GM20000 (cell line): ENCODE data around the gene TBC1D4.
A peak's percentile ranks its signal among the peaks of the same experiment; 100 is the strongest.
"Not testable (repeated sequence)": the region's sequence is repeated elsewhere in the genome, so short reads cannot be mapped to it uniquely, and the experiment has no call there.

Source experiments
- DNase-seq: peaks from one replicate; pipeline ENCODE4 v3.0.0; 2012; ENCODE audit warnings: low spot score
- TF ChIP-seq, protein P1 (sequence below): IDR thresholded peaks from 2 replicates; pipeline ENCODE4 v1.5.1; 2012; ENCODE audit warnings: mild to moderate bottlenecking, control low read depth; ENCODE audit errors: extremely low read depth, missing control alignments

Gene TBC1D4

DNA sequence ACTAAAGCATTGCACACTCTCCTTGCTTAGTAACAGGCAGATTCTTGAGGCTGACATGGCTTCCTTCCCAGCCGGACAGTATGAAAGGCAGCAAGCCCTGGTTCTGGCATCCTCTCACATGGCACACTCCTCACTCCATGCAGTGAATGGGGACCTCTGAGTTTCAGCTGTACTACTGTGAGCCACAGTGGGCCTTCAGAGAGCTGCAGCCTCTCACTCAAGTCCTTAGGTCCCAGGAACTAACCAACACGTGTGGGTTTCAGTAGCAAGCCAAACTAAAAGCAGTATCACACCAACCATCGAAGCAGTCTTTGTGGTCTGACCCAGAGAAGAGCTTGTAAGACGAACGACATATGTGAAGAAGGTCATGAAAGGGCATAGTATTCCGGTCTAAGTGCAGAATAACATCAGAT, 128.2 kb downstream of the TBC1D4 start:
- TF ChIP-seq, protein P1, sequence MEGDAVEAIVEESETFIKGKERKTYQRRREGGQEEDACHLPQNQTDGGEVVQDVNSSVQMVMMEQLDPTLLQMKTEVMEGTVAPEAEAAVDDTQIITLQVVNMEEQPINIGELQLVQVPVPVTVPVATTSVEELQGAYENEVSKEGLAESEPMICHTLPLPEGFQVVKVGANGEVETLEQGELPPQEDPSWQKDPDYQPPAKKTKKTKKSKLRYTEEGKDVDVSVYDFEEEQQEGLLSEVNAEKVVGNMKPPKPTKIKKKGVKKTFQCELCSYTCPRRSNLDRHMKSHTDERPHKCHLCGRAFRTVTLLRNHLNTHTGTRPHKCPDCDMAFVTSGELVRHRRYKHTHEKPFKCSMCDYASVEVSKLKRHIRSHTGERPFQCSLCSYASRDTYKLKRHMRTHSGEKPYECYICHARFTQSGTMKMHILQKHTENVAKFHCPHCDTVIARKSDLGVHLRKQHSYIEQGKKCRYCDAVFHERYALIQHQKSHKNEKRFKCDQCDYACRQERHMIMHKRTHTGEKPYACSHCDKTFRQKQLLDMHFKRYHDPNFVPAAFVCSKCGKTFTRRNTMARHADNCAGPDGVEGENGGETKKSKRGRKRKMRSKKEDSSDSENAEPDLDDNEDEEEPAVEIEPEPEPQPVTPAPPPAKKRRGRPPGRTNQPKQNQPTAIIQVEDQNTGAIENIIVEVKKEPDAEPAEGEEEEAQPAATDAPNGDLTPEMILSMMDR: no peak
- DNase-seq: peak; percentile 26

DNA sequence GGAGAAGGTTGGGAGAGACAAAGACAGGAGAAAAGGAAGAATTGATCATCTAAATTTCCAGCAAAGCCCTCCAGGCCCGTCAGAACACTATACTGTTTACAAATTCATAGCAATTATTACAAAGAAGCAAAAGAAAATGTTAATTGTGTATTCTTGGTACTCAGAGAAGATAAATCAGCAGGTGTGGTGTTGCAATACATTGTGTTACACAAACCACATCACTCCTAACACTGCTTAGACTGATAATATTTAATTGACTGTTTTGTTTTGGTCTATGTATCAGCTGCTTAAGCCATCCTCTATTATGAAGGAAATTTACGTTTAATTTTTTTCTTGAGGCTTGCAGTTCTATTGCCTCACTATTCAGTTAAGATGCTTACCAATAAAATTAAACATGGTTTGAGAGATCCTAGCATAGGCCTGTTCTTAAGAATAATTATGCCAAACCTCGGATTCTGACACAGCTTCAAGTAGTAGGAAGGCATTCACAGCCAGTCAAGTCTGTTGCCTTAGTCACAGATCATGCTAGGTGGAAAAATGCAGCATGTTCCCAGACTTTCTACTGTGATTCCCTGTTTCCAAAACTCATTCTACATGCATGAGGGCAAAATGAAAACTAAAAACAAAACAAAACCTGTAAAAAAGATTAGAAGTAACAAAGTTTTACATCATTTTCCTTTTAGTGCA, 129.2 kb downstream of the TBC1D4 start:
- TF ChIP-seq, protein P1: no peak
- no peak for DNase-seq

DNA sequence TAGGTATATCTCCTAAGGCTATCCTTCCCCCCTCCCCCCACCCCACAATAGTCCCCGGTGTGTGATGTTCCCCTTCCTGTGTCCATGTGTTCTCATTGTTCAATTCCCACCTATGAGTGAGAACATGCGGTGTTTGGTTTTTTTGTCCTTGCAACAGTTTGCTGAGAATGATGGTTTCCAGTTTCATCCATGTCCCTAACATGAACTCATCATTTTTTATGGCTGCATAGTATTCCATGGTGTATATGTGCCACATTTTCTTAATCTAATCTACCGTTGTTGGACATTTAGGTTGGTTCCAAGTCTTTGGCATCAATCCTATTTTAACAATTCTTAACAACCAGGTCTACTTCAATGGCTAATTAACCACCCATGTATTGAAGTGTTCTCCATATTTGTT, 130.4 kb downstream of the TBC1D4 start:
- DNase-seq: not testable (repeated sequence)

DNA sequence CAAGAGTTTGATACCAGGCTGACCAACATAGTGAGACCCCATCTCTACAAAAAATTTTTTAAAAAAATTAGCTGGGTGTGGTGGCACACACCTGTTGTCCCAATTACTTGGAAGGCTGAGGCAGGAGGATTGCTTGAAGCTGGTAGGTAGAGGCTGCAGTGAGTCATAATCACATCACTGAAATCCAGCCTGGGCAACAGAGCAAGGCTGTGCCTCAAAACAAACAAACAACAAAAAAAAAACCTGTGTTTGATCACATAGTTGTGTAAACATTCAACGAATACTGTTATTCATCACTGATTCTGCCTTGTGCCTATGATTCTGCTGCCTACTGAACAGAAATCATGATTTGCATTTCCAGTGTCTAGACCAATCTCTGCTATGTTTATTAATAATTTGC, 134.0 kb downstream of the TBC1D4 start:
- TF ChIP-seq, protein P1: no peak
- no peak for DNase-seq

DNA sequence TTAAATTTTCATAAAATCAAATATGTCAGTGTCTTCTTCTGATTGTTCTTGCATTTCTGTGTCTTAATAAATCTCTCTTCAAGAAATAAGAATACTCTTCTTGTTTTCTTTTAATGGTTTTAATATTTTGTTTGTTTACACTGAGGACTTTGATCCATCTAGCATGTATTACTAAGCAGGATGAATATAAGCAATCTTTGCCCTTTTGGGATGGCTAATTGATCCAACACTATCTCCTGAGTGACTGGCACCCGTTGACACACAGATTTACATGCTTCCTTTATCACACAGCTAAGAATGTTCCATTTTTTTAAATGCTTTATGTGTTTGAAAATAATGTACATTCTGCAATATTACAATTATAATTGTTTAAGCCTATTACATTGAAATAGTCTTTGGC, 134.5 kb downstream of the TBC1D4 start:
- TF ChIP-seq, protein P1: no peak
- DNase-seq: no peak

DNA sequence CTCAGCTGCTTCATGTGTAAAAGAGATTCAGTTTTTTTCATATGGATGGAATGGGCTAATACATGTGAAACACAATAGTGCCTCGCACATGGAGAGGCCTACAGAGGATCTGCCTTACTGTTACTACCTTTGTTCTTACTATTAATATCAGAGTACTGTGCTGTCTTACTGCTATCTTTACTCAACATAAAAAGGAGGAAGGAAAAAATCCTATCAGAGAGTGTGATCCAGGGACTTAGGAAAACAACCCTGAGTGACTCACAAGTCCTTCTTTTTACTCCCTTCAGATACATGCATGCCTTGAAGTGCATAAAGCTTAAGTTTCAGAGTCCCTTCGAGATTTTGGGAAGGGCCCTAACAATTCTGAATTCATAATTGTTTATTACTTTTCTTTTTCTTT, 136.8 kb downstream of the TBC1D4 start:
- TF ChIP-seq, protein P1: no peak
- DNase-seq: no peak

DNA sequence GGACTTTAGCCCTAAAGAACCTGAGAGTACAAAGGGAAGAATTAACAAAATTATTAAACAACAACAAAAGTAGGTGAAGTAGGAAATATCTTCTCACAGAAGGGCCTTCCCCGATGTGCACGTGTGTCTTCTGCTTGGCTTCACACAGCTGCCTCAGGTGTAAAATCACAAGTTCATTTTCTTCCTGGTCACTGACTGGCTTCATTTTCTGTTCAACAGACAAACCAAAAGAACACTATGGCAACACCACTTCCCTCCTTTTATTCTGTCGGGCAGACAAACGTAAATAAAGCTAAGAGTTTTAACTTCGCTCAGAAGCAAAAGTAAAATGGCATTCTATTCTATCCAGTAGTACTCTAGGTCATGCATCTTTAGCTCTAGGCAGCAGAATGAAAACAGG, 140.9 kb downstream of the TBC1D4 start:
- DNase-seq: peak; percentile 36

More for the DNA sequence above, 140.9 kb downstream of the TBC1D4 start:
- TF ChIP-seq, protein P1: no peak
